ENCODE measurements around the gene EMILIN1. TPM values are rescaled to one million over a fixed set of nuclear protein-coding genes. Genes with fewer than 3 reads are reported as not detected.
A peak's percentile ranks its signal among the peaks of the same experiment; 100 is the strongest.

EMILIN1 gene
- total and polyA plus RNA-seq, 2 of the 8 experiments (the other 6 are each of a cell fraction or from before 2014, with no cell fraction given) = 1.9 to 3.0 TPM

DNA sequence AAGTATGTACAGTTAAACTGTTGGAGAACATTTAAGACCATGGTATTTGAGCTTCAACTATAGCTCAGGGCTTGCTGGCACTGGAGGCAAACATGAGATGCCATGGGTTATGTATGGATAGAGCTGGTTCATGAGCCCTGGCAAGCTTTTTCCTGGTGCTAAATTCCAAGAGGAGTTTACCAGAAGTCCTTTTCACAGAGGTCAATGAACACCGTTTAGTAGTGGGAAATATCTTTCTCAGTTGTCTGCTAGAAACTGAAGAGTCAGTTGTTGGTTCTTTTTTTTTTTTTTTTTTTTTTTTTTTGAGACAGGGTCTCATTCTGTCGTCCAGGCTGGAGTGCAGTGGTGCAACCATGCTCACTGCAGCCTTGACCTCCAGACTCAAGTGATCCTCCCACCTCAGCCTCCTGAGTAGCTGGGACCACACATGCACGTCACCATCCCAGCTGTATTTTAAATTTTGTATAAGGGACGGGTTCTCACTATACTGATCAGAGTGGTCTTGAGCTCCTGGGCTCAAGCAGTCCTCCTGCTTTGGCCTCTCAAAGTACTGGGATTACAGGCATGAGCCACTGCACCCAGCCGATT, 9.5 kb downstream of the EMILIN1 start:
- no peak overlapping the region for H4K91ac ChIP-seq (replicated peaks; ENCODE audit: insufficient read length, low read length)
- no peaks in the 10 kb centered on the region for H3K9me3 ChIP-seq (ENCODE audit: insufficient read depth in 2 of 2, low read depth in 1 of 2, low read length in 1 of 2)
- no peak overlapping the region for H2BK5ac ChIP-seq (ENCODE audit: low read depth, low read length)
- no peak overlapping the region for H4K8ac ChIP-seq (ENCODE audit: extremely low read depth, insufficient read depth, low read length)
- no peaks in the 10 kb centered on the region for H3K79me2 ChIP-seq (ENCODE audit: control insufficient read depth in 1 of 2, insufficient read depth in 2 of 2, low read length in 2 of 2)
- POLR2A ChIA-PET (ENCODE audit: partially characterized antibody) = interaction anchor here (1.0 to 5.9 kb wide), 11 partner anchors 8 to 129 kb away, joined by 3 to 29 read pairs (median 5); partner anchors contain the start of genes ATRAID, CAD, OST4 and SLC5A6
- H2BK20ac ChIP-seq (ENCODE audit: low read length) = no peak overlapping the region
- no peak overlapping the region for H2AFZ ChIP-seq (ENCODE audit: low read length)
- H3K79me1 ChIP-seq (ENCODE audit: low read depth, low read length) = no peaks in the 10 kb centered on the region
- H3K4ac ChIP-seq (replicated peaks; ENCODE audit: insufficient read length, low read depth, low read length) = no peak overlapping the region
- CTCF ChIA-PET (ENCODE audit: partially characterized antibody) = interaction anchor here (0.6 to 16.5 kb wide), 17 partner anchors 9 to 205 kb away, joined by 3 to 160 read pairs (median 4); partner anchors contain the start of genes ABHD1, AGBL5 and PREB
- H4K20me1 ChIP-seq (replicated peaks in 1 of 2; ENCODE audit: control insufficient read depth in 1 of 2, insufficient read depth in 2 of 2, low read length in 2 of 2) = peaks cover 1 to 6% of the 10 kb centered on the region in 2 experiments
- peak overlapping the region; percentile 70 to 90; a peak in 3 of 4 replicates for H3K4me2 ChIP-seq (ENCODE audit: insufficient read depth in 1 of 2, low read depth in 2 of 2, low read length in 2 of 2)
- no peak overlapping the region for H3K14ac ChIP-seq (ENCODE audit: insufficient read length)
- H3K9ac ChIP-seq (replicated peaks in 1 of 4; ENCODE audit: extremely low read depth in 1 of 4, low read depth in 3 of 4, low read length in 3 of 4) = no peak overlapping the region
- peaks cover 4 to 19% (median 4%) of the 10 kb centered on the region in 4 experiments; a peak in 5 of 7 replicates for H3K4me1 ChIP-seq (replicated peaks in 1 of 4; ENCODE audit: control insufficient read depth in 3 of 4, insufficient read depth in 4 of 4, low read length in 3 of 4)
- no peak overlapping the region for H3K27ac ChIP-seq (ENCODE audit: low read depth, low read length)
- no peak overlapping the region for H2AK5ac ChIP-seq (ENCODE audit: low read depth, low read length)
- H3K56ac ChIP-seq (replicated peaks; ENCODE audit: insufficient read length, low read depth, low read length) = no peak overlapping the region
- H2BK15ac ChIP-seq (ENCODE audit: low read length) = no peak overlapping the region
- no peak overlapping the region for H4K5ac ChIP-seq (ENCODE audit: insufficient read length, low read depth, low read length)
- H3K27me3 ChIP-seq (replicated peaks in 1 of 4; ENCODE audit: control insufficient read depth in 3 of 4, extremely low read depth in 1 of 4, insufficient read depth in 3 of 4, low read length in 3 of 4) = peaks cover 0 to 9% (median 4%) of the 10 kb centered on the region in 4 experiments; a peak in 2 of 7 replicates
- no peaks in the 10 kb centered on the region for H3K36me3 ChIP-seq (ENCODE audit: control insufficient read depth in 2 of 4, insufficient read depth in 4 of 4, low read length in 3 of 4)
- H3K23me2 ChIP-seq (ENCODE audit: low read depth, low read length) = peaks cover 10% of the 10 kb centered on the region; the same call in 1 of the 2 replicates
- TF ChIP-seq BCL11A (IDR thresholded peaks at IDR 0.05; ENCODE audit: low read depth in 2 of 2, low read length in 2 of 2) = no peak
- no peak for TF ChIP-seq SUZ12 (IDR thresholded peaks at IDR 0.05; ENCODE audit: low read length)
- TF ChIP-seq ZNF274 (IDR thresholded peaks at IDR 0.05; ENCODE audit: borderline replicate concordance, extremely low read depth, low read length) = no peak
- no peak for TF ChIP-seq MAFK (IDR thresholded peaks at IDR 0.05; ENCODE audit: low read depth, low read length)
- no peak for TF ChIP-seq CREB1 (IDR thresholded peaks at IDR 0.05)
- TF ChIP-seq GTF2F1 (IDR thresholded peaks at IDR 0.05; ENCODE audit: borderline replicate concordance, low read depth, low read length) = no peak
- TF ChIP-seq, protein P1, sequence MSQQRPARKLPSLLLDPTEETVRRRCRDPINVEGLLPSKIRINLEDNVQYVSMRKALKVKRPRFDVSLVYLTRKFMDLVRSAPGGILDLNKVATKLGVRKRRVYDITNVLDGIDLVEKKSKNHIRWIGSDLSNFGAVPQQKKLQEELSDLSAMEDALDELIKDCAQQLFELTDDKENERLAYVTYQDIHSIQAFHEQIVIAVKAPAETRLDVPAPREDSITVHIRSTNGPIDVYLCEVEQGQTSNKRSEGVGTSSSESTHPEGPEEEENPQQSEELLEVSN (IDR thresholded peaks at IDR 0.05) = no peak
- TF ChIP-seq JUND (IDR thresholded peaks at IDR 0.05; ENCODE audit: low read length) = no peak
- no peak for TF ChIP-seq TAF1 (IDR thresholded peaks at IDR 0.05; ENCODE audit: low read depth, low read length)
- no peak for TF ChIP-seq POLR2AphosphoS5 (IDR thresholded peaks at IDR 0.05; ENCODE audit: low read depth, low read length)
- TF ChIP-seq KDM5A (IDR thresholded peaks at IDR 0.05; ENCODE audit: low read length) = no peak
- no peak for FAIRE-seq
- peak overlapping the region in 3 of 4 experiments; percentile 59 to 75 (median 69); a peak in 2 of 8 replicates for H3K4me3 ChIP-seq (ENCODE audit: extremely low read depth in 1 of 4, insufficient read depth in 2 of 4, low read depth in 3 of 4, low read length in 4 of 4)
- no peak overlapping the region for H3K23ac ChIP-seq (ENCODE audit: insufficient read length)
- no peak overlapping the region for H2BK120ac ChIP-seq (replicated peaks; ENCODE audit: low read depth, low read length)
- no peak overlapping the region for H3K18ac ChIP-seq (ENCODE audit: extremely low read depth, low read length)
- DNase-seq (ENCODE audit: low read depth in 1 of 2, low spot score in 2 of 2) = no peak
- H2BK12ac ChIP-seq (ENCODE audit: low read depth, low read length) = no peak overlapping the region
- WGBS, 2 experiments (ENCODE audit: extremely low coverage in 1 of 2, insufficient coverage in 1 of 2, insufficient read length in 1 of 2, insufficient replicate concordance in 2 of 2, low coverage in 1 of 2, low lambda C conversion rate in 2 of 2, missing lambda C conversion rate in 1 of 2) = 88% methylated on average over 4 of the region's 5 CpGs; no CpG with 5 or more reads in 1 of the 2 experiments

Measured in H1 (cell line).